Superior temporal gyrus (tissue), 1 donor: Measurements from ENCODE around the gene SLC25A29.
A peak's percentile ranks its signal among the peaks of the same experiment; 100 is the strongest.

Experiments used
- DNase-seq: peaks from one replicate; pipeline ENCODE4 v3.0.0-alpha.2; 2016; ENCODE audit errors: extremely low spot score

Gene SLC25A29

DNA sequence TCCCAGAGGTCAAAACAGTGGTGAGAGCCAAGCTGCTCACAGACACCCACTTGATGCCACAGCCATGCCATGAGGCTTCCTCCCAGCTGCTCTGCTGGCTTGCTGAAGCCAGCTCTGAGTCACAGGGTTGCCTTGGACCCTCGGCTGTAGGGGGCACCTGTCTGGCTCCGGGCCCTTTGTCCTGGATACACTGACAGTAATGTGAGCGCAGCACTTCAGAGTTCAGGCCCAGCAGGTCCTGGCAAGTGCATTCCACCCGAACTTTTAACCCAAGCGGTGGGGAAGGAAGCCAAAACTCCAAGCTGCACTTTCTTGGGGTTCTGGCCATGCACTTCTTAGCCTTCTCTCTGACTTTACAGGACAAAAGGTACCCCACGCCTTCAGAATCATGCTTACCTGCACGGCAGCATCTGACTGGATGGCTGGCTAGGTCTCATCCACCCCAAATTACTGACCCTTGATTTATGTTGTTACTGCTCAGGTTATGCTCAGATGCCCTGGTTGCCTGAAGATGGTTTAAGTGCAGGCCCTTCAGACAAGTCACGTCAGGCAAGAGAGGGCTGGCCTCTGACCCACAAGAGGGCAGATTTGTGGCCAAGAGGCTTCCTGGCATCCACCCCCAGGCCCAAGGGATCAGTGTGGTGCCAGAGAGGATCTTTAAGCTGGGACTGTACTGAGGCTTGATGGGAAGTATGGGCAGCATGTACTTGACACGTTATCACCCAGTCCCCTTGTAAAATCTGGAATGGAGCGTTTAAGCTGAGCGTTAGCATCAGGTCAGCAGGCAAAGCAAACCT is 24.8 kb downstream of the SLC25A29 start:
- DNase-seq, result no peak

DNA sequence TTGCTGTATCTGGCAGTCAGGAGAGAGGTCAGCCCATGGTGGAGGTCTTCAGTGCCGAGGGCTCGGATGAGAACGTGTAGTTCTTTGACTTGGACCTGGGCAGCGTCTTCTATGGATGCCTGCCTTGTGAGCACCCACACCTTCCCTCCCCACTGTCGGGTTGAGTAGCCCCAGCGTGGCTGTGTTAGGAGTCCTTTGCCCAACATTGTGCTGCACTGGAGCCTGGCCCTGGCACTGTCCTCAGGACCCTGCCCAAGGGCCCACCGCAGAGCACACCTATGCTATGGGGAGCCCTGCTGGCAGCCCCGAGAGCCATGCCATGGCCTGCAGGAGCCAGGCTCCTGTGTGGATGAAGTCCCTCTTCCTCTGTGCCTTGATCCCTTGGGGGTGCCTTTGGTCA is 26.7 kb downstream of the SLC25A29 start:
- no peak for DNase-seq

DNA sequence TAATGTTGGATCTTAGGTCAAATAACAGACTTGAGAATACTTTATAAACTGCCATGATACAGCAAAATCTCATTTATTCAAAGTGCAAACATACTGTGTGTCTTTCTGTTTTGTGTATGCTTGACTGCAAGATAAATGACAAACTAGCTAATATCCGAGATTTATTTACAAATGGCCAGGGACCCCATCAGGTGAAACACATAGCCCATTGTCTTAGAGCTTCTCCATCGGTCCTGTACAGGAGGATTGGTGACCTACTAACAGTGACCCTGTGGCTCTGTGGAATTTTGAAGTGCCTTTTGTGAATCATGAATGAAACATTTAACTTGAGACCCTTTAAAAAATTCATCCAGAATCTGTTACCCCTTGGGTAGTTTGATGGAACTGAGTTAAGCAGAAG is 27.1 kb downstream of the SLC25A29 start:
- no peak for DNase-seq

DNA sequence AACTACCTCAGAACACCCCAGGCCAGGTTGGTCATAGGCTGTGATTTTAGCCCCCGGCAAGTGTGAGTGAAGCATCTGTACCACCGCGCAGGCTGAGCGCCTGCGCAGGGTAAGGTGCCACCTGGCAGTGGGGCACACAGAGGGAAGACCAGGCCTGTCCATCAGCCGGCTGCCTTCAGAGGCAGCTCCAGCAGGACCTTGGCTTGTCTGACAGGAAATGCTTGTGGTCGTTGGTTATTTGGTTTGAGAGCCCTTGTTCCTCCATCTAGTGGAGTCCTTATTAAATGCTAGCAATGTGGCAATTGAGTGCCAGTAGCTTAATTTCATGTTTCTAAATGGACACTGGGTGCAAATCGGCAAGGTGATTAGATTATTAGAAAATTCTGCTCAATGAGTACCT is 27.5 kb downstream of the SLC25A29 start:
- DNase-seq, result no peak

DNA sequence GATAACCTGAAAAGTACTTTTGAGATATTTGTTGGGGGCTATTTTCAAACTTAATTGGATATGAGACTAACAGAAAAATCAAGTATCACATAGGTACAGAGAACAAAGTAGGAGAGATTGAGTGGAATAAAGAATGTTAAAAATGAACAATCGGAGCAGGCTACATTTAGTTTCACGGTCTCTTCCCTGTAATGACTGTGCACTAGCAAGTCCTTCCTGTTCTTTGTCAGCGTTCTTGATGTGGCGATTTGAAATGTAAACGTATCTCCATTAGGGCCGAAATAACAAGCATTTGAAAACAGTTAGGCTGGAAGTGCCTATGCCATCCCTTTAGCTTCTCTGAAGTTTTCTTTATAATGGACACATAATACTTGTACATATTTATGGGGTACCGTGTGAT is 31.0 kb downstream of the SLC25A29 start:
- no peak for DNase-seq

DNA sequence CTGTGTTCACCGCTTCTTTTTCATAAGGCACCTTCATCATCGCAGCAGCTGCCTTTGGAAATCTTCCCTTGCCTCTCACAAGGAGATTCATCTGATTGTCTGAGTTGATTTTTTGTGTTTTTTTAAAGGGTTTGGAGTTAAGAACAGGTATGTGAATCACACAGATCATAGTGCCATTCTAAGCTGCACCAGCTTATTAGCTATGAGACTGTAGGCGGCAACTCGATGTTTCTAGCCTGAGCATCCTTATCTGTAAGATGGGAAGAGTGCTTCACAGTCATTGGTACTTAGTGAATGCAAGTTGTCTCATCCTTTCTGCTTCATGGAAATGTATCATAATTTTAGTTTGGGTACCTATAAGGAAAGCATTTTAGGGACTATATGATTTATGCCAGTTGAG is 32.0 kb downstream of the SLC25A29 start:
- DNase-seq, result no peak

DNA sequence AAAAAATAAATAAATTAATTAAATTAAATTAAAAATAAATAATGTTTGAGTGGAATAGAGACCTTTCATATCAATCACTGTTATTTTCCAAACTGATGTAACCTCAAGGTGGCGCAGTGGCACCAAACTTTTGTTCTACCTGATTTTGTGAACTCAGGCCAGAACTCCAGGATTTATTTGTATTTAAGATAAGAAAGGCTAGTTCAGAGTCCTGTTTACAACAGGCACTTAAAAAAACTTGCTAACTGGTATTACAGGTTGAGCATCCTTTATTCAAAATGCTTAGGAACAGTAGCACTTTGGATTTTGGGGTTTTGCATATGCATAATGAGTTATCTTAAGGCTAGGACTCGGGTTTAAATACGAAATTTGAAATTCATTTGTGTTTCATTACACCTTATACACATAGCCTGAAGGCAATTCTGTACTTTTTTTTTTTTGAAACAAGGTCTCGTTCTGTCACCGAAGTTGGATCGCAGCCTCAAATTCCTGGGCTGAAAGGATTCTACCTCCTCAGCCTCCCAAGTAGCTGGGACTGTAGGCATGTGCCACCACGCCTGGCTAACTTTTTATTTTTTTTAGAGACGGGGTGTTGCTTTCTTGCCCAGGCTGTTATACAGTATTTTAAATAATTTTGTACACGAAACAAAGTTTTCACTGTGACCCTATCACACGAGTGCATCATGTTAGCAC is 34.9 kb downstream of the SLC25A29 start:
- DNase-seq, result no peak

DNA sequence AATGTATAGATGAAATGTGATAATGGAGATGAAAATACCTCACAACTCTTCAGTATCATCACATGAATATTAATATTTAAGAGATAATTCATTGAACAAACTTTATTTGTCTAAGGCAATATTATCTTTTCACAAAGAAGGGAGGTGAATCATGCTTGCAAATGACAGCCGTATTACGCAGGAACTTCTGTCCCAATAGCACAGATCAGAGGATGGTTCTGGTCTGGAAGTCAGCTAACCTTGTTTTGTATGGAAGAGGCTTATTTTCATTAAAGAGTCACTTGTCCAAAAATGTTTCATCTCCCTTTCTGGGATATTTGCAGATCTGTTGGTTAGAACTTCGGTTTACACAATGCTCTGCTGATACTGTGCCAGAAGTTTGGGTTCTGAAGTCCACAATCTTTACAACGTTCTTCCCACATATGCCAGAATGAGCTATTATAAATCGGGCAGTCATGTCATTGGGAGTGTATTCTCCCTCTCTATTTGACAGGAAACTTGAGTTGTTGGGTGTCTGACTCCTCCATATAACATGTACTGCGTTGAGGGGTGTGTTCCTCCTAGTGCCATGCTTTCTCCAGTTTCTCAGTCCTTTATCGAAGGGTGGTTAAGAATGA is 37.5 kb downstream of the SLC25A29 start:
- DNase-seq, result no peak

DNA sequence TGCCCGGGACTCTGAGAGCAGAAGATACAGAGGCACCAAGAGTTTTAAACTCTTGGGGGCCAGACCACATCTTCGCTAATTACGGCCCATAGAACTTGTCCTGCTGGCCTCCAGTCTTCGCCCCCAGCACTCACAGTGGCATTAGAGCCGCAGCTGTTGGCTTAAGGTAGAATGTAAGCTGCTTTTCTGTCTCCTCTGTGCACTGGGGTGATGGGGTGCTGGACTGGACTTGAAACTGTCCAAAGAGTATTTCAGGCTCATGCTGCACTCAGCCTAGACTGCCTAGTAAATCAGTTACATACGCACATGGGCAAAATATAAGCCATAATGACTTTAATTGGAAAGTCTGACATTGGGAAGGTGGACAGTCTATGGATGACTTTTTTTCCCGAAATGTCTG is 38.3 kb downstream of the SLC25A29 start:
- DNase-seq, result no peak

DNA sequence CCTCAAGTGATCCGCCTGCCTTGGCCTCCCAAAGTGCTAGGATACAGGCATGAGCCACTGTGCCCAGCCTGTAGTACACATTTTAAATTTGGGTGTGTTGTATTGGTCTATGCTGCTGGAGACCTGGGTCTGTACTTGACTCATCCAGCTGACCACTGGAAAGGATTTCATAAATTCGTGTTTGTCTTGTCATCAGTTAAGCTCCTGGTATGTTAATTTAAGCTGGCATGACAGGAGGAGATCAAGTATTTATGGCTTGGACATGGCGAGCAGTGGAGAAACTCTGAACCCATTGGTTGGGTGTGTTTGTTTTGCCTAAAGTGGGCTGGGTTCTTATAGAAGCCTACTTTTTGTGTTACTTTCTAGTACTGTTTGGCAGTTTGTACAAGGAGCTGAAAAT is 43.1 kb downstream of the SLC25A29 start:
- no peak for DNase-seq

DNA sequence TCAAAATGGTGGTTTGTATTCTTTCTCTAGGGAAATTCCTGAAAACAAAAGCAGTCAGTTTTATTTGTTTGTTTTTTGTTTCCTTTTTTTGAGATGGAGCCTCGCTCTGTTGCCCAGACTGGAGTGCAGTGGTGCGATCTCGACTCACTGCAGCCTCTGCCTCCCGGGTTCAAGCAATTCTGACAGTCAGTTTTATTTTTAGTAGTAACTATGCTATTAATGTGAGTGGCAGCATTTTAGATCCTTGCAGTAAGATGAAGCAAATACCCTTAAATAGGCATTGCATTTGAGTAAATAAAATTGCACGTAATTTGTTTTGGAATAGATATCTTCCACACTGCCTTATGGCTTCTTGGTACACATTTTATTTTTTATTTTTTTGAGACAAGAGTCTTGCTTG is 43.7 kb downstream of the SLC25A29 start:
- DNase-seq, result no peak

DNA sequence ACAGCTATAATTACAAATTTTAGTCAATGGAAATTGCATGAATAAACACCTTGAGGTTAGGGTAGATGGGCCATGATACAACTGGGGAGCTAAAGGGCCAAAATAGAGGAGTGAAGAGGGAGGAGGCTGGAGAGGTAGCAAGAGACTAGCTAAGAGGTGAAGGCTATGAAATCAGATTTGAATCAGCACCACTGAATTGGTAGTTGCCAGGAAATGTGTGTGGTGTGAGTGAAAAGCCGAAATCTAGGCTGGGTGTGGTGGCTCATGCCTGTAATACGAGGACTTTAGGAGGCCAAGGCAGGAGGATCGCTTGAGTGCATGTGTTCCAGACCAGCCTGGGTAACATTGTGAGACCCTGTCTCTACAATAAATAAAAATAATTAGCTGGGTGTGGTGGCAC is 44.6 kb downstream of the SLC25A29 start:
- no peak for DNase-seq

DNA sequence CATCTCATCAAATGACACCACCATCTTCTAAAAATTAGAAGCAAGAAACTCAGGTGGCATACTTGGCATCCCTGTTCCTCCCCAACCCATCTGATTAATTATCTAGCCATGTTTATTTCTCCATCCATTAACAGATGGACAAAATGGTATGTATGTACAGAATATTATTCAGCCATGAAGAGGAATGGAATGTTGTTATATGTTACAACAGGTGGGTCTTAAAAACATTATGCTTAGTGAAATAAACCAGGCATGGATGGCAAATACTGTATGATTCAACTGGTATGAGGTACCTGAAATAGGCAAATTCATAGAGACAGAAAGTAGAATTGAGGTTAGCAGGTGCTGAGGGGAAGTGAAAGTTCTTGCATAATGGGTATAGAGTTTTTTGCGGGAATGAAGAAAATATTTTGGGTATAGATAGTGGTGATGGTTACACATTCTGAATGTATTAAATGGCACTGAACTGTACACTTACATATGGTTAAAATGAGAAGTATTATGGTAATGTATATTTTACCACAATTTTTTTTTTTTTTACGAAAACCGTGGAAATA is 49.8 kb downstream of the SLC25A29 start:
- no peak for DNase-seq

DNA sequence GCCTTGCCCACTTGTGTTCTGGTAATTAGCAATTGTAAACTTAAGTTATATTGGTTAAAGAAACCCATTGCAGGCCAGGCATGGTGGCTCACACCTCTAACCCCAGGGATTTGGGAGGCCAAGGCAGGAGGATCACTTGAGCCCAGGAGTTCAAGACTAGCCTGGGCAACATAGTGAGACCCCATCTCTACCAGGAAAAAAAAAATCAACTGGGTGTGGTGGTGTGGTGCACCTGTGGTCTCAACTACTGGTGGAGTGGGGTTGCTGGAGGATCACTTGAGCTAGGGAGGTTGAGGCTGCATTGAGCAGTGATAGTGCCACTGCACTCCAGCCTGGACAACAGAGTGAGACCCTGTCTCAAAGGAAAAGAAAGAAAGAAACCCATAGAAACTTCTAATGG is 53.6 kb downstream of the SLC25A29 start:
- no peak for DNase-seq

DNA sequence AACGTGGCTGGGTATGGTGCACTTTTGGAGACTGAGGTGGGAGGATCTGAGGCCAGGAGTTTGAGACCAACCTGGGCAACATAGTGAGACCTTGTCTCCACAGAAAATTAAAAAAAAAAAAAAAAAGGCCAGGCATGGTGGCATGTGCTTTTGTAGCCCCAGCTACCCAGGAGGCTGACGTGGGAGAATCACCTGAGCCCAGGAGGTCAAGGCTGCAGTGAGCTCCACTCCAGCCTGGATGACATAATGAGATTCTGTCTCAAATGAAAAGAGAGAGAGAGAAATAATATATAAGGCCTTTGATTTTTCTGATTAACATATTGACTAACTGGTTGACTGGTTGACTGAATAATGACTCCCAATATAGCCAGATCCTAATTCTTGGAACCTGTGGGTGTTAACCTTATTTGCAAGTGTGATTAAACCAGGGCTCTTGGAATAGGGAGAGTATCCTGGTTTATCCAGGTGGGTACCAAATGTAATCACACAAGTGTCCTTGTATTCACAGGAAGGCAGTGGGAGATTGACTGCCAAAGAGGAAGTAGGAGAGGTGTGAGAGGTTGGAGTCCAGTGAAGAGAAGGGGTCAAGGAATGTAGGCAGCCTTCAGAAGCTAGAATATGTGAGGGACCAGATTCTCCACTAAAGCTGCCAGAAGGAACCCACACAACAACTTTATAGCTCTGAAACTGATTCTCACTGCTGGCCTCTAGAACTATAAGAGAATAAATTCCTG is 55.3 kb downstream of the SLC25A29 start:
- DNase-seq, result no peak

DNA sequence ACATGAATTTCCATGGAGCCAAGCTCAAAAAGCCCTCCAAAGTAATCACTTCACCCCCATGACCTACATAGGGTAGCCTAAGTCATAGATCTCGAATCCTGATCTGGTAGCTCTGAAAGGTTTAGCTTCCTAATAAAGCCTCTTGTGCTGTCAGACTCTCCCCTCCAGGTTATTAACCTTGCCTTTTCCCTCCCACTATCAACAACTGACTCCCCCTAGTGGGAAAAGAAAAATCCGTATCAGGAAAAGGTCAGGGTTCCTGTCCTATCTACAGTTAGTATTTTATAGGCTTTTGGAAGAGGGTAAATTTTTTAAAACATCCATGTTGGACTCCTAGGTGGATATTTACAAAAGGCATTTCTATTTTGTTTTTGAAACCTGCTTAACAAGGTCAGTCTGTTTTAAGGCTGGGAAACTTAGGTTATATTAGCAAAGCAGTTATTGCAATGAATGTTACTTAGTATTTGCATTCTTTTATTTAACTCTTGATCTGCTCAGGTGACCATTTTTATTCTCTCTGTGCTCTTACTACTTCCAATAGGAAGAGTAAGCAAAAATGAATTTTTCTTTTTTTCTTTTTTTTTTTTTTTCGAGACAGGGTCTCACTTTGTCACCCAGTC is 59.3 kb downstream of the SLC25A29 start:
- peak; percentile 68 for DNase-seq

DNA sequence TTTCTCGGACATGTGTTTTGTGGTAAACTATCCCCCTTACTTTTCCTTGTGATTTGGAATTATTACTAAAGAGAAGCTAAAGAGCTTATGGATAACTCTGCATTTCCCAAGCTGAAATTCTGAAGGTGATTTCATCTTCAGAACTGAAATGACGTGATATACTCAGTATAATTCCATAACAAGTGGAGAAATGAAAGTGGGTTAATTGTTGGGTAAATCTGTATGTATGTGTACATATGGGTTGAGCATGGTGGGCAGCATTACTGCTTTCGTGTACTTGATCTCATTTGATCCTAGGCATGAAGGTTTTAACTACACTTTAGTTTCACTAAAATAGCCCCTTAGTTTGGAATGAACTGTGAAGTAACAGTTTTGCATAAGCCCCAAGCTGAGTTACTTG is 63.2 kb downstream of the SLC25A29 start:
- no peak for DNase-seq

DNA sequence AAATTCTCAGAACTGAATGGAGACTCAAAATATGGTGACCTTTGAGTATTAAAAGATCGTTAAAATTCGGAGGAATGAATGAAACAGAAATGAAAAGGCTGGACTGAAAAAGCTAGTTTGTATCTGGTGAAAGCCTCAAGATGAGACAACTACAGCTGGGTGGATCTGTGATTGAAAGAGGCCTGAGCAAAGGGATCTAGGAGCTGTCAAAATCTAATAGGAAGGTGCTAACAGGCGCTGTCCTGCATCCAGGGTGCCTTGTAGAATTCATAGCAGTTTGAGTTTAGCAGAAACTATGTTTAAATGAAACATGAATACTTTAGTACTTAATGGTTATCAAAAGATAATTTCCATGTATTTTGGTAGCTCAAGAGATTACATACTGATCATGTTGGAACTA is 65.0 kb downstream of the SLC25A29 start:
- DNase-seq, result peak; percentile 49
